ENCODE measurements around the gene TIGD3. TPM values are rescaled to one million over a fixed set of nuclear protein-coding genes. Genes with fewer than 3 reads are reported as not detected.

TIGD3 gene
- polyA plus RNA-seq, 1 donor (not counting 4 experiments of a cell fraction or from before 2014, with no cell fraction given) = not detected

GRCh38 chr11:65314501-65315203 is 39.9 kb upstream of the TIGD3 start, which contains the start of gene CDC42EP2:
Gene CDC42EP2, plus strand, starts transcription at chr11:65314866. Its CDS starts 6,033 bp downstream, at chr11:65320899.
- FAIRE-seq = no peak
- peak within 1 kb of the TSS; percentile 97 for H3K4me2 ChIP-seq (ENCODE audit: control insufficient read depth, extremely low read depth, insufficient read depth, low read depth, low read length)
- dilution Hi-C loops (cut with MboI; ENCODE audit: extremely low pct_ligation_motif_present, low sequenced_read_pairs) = no loop called here
- H3K27me3 ChIP-seq (ENCODE audit: control insufficient read depth, extremely low read depth, insufficient read depth, low read length) = no peaks in the 10 kb centered on the region
- no peaks in the 10 kb centered on the region for H3K9me3 ChIP-seq (ENCODE audit: control insufficient read depth, low read depth, low read length)
- peaks cover 4% of the 10 kb centered on the region for H4K20me1 ChIP-seq (ENCODE audit: control insufficient read depth, extremely low read depth, insufficient read depth, low read length)
- H3K4me3 ChIP-seq (ENCODE audit: control insufficient read depth in 2 of 3, extremely low read depth in 1 of 3, insufficient read depth in 2 of 3, low read depth in 1 of 3, low read length in 3 of 3) = peak within 1 kb of the TSS; percentile 91 to 97 (median 94)
- H2AFZ ChIP-seq (ENCODE audit: control insufficient read depth, low read length) = peak within 1 kb of the TSS; percentile 70
- H3K9me1 ChIP-seq (ENCODE audit: control insufficient read depth, extremely low read depth, insufficient read depth, low read length) = no peaks in the 10 kb centered on the region
- peaks cover 45% of the 10 kb centered on the region for H3K79me2 ChIP-seq (ENCODE audit: control insufficient read depth, insufficient read depth, low read length)
- H3K36me3 ChIP-seq (ENCODE audit: control insufficient read depth in 2 of 2, extremely low read depth in 1 of 2, insufficient read depth in 2 of 2, low read length in 2 of 2) = no peaks in the 10 kb centered on the region
- H3K9ac ChIP-seq (ENCODE audit: control insufficient read depth, extremely low read depth, insufficient read depth, low read length) = peak within 1 kb of the TSS; percentile 85
- peaks cover 25% of the 10 kb centered on the region for H3K4me1 ChIP-seq (ENCODE audit: control insufficient read depth, extremely low read depth, insufficient read depth, low read length)
- H3K27ac ChIP-seq (ENCODE audit: control insufficient read depth, insufficient read depth, low read length) = peak within 1 kb of the TSS; percentile 78
- DNase-seq (ENCODE audit: low read depth, low spot score) = no peak
- TF ChIP-seq, protein P1, sequence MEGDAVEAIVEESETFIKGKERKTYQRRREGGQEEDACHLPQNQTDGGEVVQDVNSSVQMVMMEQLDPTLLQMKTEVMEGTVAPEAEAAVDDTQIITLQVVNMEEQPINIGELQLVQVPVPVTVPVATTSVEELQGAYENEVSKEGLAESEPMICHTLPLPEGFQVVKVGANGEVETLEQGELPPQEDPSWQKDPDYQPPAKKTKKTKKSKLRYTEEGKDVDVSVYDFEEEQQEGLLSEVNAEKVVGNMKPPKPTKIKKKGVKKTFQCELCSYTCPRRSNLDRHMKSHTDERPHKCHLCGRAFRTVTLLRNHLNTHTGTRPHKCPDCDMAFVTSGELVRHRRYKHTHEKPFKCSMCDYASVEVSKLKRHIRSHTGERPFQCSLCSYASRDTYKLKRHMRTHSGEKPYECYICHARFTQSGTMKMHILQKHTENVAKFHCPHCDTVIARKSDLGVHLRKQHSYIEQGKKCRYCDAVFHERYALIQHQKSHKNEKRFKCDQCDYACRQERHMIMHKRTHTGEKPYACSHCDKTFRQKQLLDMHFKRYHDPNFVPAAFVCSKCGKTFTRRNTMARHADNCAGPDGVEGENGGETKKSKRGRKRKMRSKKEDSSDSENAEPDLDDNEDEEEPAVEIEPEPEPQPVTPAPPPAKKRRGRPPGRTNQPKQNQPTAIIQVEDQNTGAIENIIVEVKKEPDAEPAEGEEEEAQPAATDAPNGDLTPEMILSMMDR (optimal IDR thresholded peaks at IDR 0.05 in 1 of 3, IDR thresholded peaks at IDR 0.05 in 1 of 3, conservative IDR thresholded peaks at IDR 0.05 in 1 of 3; ENCODE audit: extremely low read depth in 1 of 3, insufficient read depth in 2 of 3, low read length in 3 of 3) = no peak
- no peak for TF ChIP-seq EZH2 (IDR thresholded peaks at IDR 0.05; ENCODE audit: low read length)

DNA sequence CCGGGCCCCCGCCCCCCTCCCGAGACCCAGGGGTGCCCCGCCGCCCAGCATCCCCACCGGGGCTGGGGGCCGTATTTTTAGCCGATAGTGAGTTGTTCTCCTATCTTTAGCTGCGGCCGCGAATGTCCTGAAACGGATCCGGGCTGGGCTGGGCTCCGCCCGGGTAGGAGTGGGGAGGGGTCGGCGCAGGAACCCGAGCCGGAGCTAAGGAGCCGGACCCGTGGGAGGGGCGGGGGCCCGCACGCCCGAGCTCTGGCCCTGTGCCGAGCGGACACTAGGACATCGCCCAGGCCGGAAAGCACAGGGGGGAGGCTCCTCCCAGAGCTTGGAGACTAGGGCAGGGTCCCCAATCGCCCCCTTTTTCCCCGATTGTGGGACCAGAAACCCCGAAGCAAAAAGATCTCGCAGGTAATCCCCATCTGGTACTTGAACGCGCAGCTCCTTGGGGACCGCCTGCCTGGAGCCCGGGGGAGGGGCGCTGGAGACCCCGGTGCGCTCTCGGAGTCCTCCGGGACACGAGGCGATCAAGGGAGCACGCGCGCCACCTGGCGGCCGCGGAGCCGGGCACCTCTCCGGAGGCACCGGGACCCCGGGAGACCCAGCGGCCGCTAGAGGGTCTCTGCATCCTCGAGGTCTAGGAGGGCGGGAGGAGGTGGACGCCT is 39.2 kb upstream of the TIGD3 start:
- Histone ChIP-seq H4K20me1 (ENCODE audit: control insufficient read depth, extremely low read depth, insufficient read depth, low read length) (peaks cover 6% of the 10 kb centered on the region), H3K9ac (ENCODE audit: control insufficient read depth, extremely low read depth, insufficient read depth, low read length) (peak overlapping the region; percentile 85), H3K27ac (ENCODE audit: control insufficient read depth, insufficient read depth, low read length) (peak overlapping the region; percentile 78), H3K4me3 (ENCODE audit: control insufficient read depth in 2 of 3, extremely low read depth in 1 of 3, insufficient read depth in 2 of 3, low read depth in 1 of 3, low read length in 3 of 3) (peak overlapping the region; percentile 91 to 97 (median 94)), H3K9me3 (ENCODE audit: control insufficient read depth, low read depth, low read length) (no peaks in the 10 kb centered on the region), H3K36me3 (ENCODE audit: control insufficient read depth in 2 of 2, extremely low read depth in 1 of 2, insufficient read depth in 2 of 2, low read length in 2 of 2) (peaks cover under 1% of the 10 kb centered on the region in 2 experiments), H3K4me1 (ENCODE audit: control insufficient read depth, extremely low read depth, insufficient read depth, low read length) (peaks cover 25% of the 10 kb centered on the region), H3K9me1 (ENCODE audit: control insufficient read depth, extremely low read depth, insufficient read depth, low read length) (no peaks in the 10 kb centered on the region), H3K4me2 (ENCODE audit: control insufficient read depth, extremely low read depth, insufficient read depth, low read depth, low read length) (peak overlapping the region; percentile 97), H3K79me2 (ENCODE audit: control insufficient read depth, insufficient read depth, low read length) (peaks cover 50% of the 10 kb centered on the region), H3K27me3 (ENCODE audit: control insufficient read depth, extremely low read depth, insufficient read depth, low read length) (no peaks in the 10 kb centered on the region), H2AFZ (ENCODE audit: control insufficient read depth, low read length) (peak overlapping the region; percentile 27)
- dilution Hi-C loops (cut with MboI; ENCODE audit: extremely low pct_ligation_motif_present, low sequenced_read_pairs) = no loop called here
- FAIRE-seq = no peak
- TF ChIP-seq, protein P1 (optimal IDR thresholded peaks at IDR 0.05 in 1 of 3, IDR thresholded peaks at IDR 0.05 in 1 of 3, conservative IDR thresholded peaks at IDR 0.05 in 1 of 3; ENCODE audit: extremely low read depth in 1 of 3, insufficient read depth in 2 of 3, low read length in 3 of 3) = peak; percentile 84 to 97 (median 86)
- no peak for TF ChIP-seq EZH2 (IDR thresholded peaks at IDR 0.05; ENCODE audit: low read length)
- no peak for DNase-seq (ENCODE audit: low read depth, low spot score)
